Skeletal muscle tissue (tissue), 4 donors: Measurements from ENCODE around the gene PITX1. TPM values are rescaled to one million over a fixed set of nuclear protein-coding genes. Genes with fewer than 3 reads are reported as not detected.
A peak's percentile ranks its signal among the peaks of the same experiment; 100 is the strongest.
"Not testable (repeated sequence)": the region's sequence is repeated elsewhere in the genome, so short reads cannot be mapped to it uniquely, and the experiment has no call there.

Experiments
- H3K27ac ChIP-seq: one replicate; pipeline ENCODE4 v1.7.0; 2013; ENCODE audit warnings: mild to moderate bottlenecking, low read depth, low read length, inconsistent platforms
- H3K27me3 ChIP-seq, 3 donors: one replicate each; pipeline ENCODE4 v1.7.0; 2013; ENCODE audit warnings: low read length in 3 of 3; ENCODE audit not compliant: control insufficient read depth in 3 of 3, insufficient read depth in 3 of 3
- H3K36me3 ChIP-seq, 3 donors: one replicate each; pipeline ENCODE4 v1.7.0; 2013; ENCODE audit warnings: low read length in 3 of 3; ENCODE audit not compliant: control insufficient read depth in 3 of 3, insufficient read depth in 3 of 3
- H3K4me1 ChIP-seq, 3 donors: one replicate each; pipeline ENCODE4 v1.7.0; 2013; ENCODE audit warnings: low read length in 3 of 3, mild to moderate bottlenecking in 3 of 3; ENCODE audit not compliant: control insufficient read depth in 3 of 3, insufficient read depth in 3 of 3
- H3K4me3 ChIP-seq, 3 donors: one replicate each; pipeline ENCODE4 v1.7.0; 2013; ENCODE audit warnings: low read length in 3 of 3
- H3K9ac ChIP-seq, 3 donors: one replicate each; pipeline ENCODE4 v1.7.0; 2013; ENCODE audit warnings: low read length in 3 of 3, mild to moderate bottlenecking in 3 of 3, moderate library complexity in 2 of 3, low read depth in 1 of 3
- H3K9me3 ChIP-seq, 3 donors: one replicate each; pipeline ENCODE4 v1.7.0; 2013; ENCODE audit warnings: low read length in 3 of 3; ENCODE audit not compliant: control insufficient read depth in 3 of 3
- total RNA-seq: library from RNA; depleted of rRNA; stranded (reverse); fragments of >200 nt; gene quantifications from one replicate; pipeline ENCODE4 v1.2.3, GENCODE V29; 2014
- donor health status: Osteomylitis.

The PITX1 gene
- 2.6 TPM for total RNA-seq

- Histone ChIP-seq H3K27ac (peak within 1 kb of the TSS; percentile 89), H3K9ac (peak within 1 kb of the TSS; percentile 73 to 91 (median 90)), H3K4me3 (peak within 1 kb of the TSS; percentile 75 to 87 (median 75)), H3K36me3 (peaks cover 0 to 3% (median 3%) of the 10 kb centered on the region in 3 donors), H3K9me3 (no peaks in the 10 kb centered on the region), H3K27me3 (peaks cover 57 to 64% (median 63%) of the 10 kb centered on the region in 3 donors), H3K4me1 (peaks cover 26 to 32% (median 26%) of the 10 kb centered on the region in 3 donors)
Measured at GRCh38 chr5:135033901-135034235, at the start of gene PITX1. TSS of gene PITX1 (minus strand) at chr5:135034228. CDS start at chr5:135033881, 347 bp downstream.

- H3K9ac ChIP-seq, H3K27me3 ChIP-seq, H3K27ac ChIP-seq: not testable (repeated sequence)
Measured at GRCh38 chr5:135083334-135083733, 49.3 kb upstream of the PITX1 start.

GRCh38 chr5:135081240-135081639 lies 47.2 kb upstream of the PITX1 start:
- Histone ChIP-seq H3K27me3 (no peaks in the 10 kb centered on the region), H3K4me3 (no peak overlapping the region), H3K36me3 (peaks cover 0 to 2% (median 0%) of the 10 kb centered on the region in 3 donors), H3K27ac (no peak overlapping the region), H3K9me3 (peaks cover 0 to 3% (median 2%) of the 10 kb centered on the region in 3 donors), H3K9ac (no peak overlapping the region), H3K4me1 (no peaks in the 10 kb centered on the region)

More at GRCh38 chr5:135083334-135083733, 49.3 kb upstream of the PITX1 start:
- H3K4me3 ChIP-seq, H3K36me3 ChIP-seq, H3K9me3 ChIP-seq, H3K4me1 ChIP-seq: not testable (repeated sequence)

GRCh38 chr5:135079760-135080159 lies 45.7 kb upstream of the PITX1 start:
- no peak overlapping the region for H3K4me3 ChIP-seq
- no peak overlapping the region for H3K9ac ChIP-seq
- H3K9me3 ChIP-seq, result peaks cover 0 to 3% (median 2%) of the 10 kb centered on the region in 3 donors
- no peaks in the 10 kb centered on the region for H3K27me3 ChIP-seq
- H3K27ac ChIP-seq, result no peak overlapping the region
- peaks cover 0 to 2% (median 0%) of the 10 kb centered on the region in 3 donors for H3K36me3 ChIP-seq
- H3K4me1 ChIP-seq, result no peaks in the 10 kb centered on the region

- H3K27ac ChIP-seq, result no peak overlapping the region
- peaks cover 0 to 2% (median 0%) of the 10 kb centered on the region in 3 donors for H3K36me3 ChIP-seq
- peaks cover 0 to 3% (median 2%) of the 10 kb centered on the region in 3 donors for H3K9me3 ChIP-seq
- no peak overlapping the region for H3K4me3 ChIP-seq
- no peaks in the 10 kb centered on the region for H3K4me1 ChIP-seq
- no peaks in the 10 kb centered on the region for H3K27me3 ChIP-seq
- no peak overlapping the region for H3K9ac ChIP-seq
Measured at GRCh38 chr5:135079099-135079681, 45.2 kb upstream of the PITX1 start.

- no peaks in the 10 kb centered on the region for H3K27me3 ChIP-seq
- H3K4me1 ChIP-seq, result peaks cover 10 to 14% (median 13%) of the 10 kb centered on the region in 3 donors
- no peak overlapping the region for H3K9ac ChIP-seq
- no peak overlapping the region for H3K4me3 ChIP-seq
- no peak overlapping the region for H3K27ac ChIP-seq
- peaks cover 0 to 2% (median 0%) of the 10 kb centered on the region in 3 donors for H3K36me3 ChIP-seq
- peaks cover 0 to 3% (median 2%) of the 10 kb centered on the region in 3 donors for H3K9me3 ChIP-seq
Measured at GRCh38 chr5:135076801-135077200, 42.8 kb upstream of the PITX1 start.

GRCh38 chr5:135076051-135076491 lies 42.0 kb upstream of the PITX1 start:
- H3K27me3 ChIP-seq, result no peaks in the 10 kb centered on the region
- peaks cover 10 to 14% (median 13%) of the 10 kb centered on the region in 3 donors for H3K4me1 ChIP-seq
- no peak overlapping the region for H3K27ac ChIP-seq
- H3K9ac ChIP-seq, result no peak overlapping the region
- peaks cover 0 to 1% (median 0%) of the 10 kb centered on the region in 3 donors for H3K36me3 ChIP-seq
- H3K4me3 ChIP-seq, result no peak overlapping the region
- H3K9me3 ChIP-seq, result peaks cover 0 to 3% (median under 1%) of the 10 kb centered on the region in 3 donors

GRCh38 chr5:135075621-135076020 lies 41.6 kb upstream of the PITX1 start:
- Histone ChIP-seq H3K27ac (no peak overlapping the region), H3K9ac (no peak overlapping the region), H3K27me3 (no peaks in the 10 kb centered on the region), H3K4me1 (peaks cover 10 to 14% (median 13%) of the 10 kb centered on the region in 3 donors), H3K9me3 (no peaks in the 10 kb centered on the region), H3K4me3 (no peak overlapping the region), H3K36me3 (no peaks in the 10 kb centered on the region)

- H3K9ac ChIP-seq, result no peak overlapping the region
- H3K4me3 ChIP-seq, result no peak overlapping the region
- peaks cover 10 to 14% (median 13%) of the 10 kb centered on the region in 3 donors for H3K4me1 ChIP-seq
- no peaks in the 10 kb centered on the region for H3K36me3 ChIP-seq
- H3K27me3 ChIP-seq, result no peaks in the 10 kb centered on the region
- H3K27ac ChIP-seq, result no peak overlapping the region
- no peaks in the 10 kb centered on the region for H3K9me3 ChIP-seq
Measured at GRCh38 chr5:135073761-135074345, 39.8 kb upstream of the PITX1 start.
